ENCODE measurements around the gene DYNC2I2.

DYNC2I2 gene

GRCh38 chr9:128636024-128636390 lies 20.6 kb downstream of the DYNC2I2 start:
- no peak for DNase-seq (ENCODE audit: low read depth, low spot score)

GRCh38 chr9:128635266-128636023 lies 21.2 kb downstream of the DYNC2I2 start:
- no peak for DNase-seq (ENCODE audit: low read depth, low spot score)

GRCh38 chr9:128634651-128635262 lies 21.9 kb downstream of the DYNC2I2 start:
- no peak for DNase-seq (ENCODE audit: low read depth, low spot score)

- no peak for DNase-seq (ENCODE audit: low read depth, low spot score)
Observed at GRCh38 chr9:128634111-128634510, 22.5 kb downstream of the DYNC2I2 start.

- DNase-seq (ENCODE audit: low read depth, low spot score), result no peak
Observed at GRCh38 chr9:128633601-128634000, 23.0 kb downstream of the DYNC2I2 start.

- no peak for DNase-seq (ENCODE audit: low read depth, low spot score)
Observed at GRCh38 chr9:128633057-128633456, 23.6 kb downstream of the DYNC2I2 start.

GRCh38 chr9:128632486-128632885 lies 24.2 kb downstream of the DYNC2I2 start:
- DNase-seq (ENCODE audit: low read depth, low spot score), result no peak

GRCh38 chr9:128632066-128632465 lies 24.6 kb downstream of the DYNC2I2 start:
- DNase-seq (ENCODE audit: low read depth, low spot score), result no peak

GRCh38 chr9:128631636-128632035 lies 25.0 kb downstream of the DYNC2I2 start:
- no peak for DNase-seq (ENCODE audit: low read depth, low spot score)

- no peak for DNase-seq (ENCODE audit: low read depth, low spot score)
Observed at GRCh38 chr9:128629852-128630545, 26.6 kb downstream of the DYNC2I2 start.

- DNase-seq (ENCODE audit: low read depth, low spot score), result no peak
Observed at GRCh38 chr9:128629136-128629535, 27.5 kb downstream of the DYNC2I2 start.

- no peak for DNase-seq (ENCODE audit: low read depth, low spot score)
Observed at GRCh38 chr9:128628471-128629048, 28.1 kb downstream of the DYNC2I2 start.

- no peak for DNase-seq (ENCODE audit: low read depth, low spot score)
Observed at GRCh38 chr9:128627906-128628305, 28.7 kb downstream of the DYNC2I2 start.

- DNase-seq (ENCODE audit: low read depth, low spot score), result no peak
Observed at GRCh38 chr9:128627127-128627715, 29.4 kb downstream of the DYNC2I2 start.

GRCh38 chr9:128626181-128626580 lies 30.5 kb downstream of the DYNC2I2 start:
- no peak for DNase-seq (ENCODE audit: low read depth, low spot score)

GRCh38 chr9:128625391-128626146 lies 31.1 kb downstream of the DYNC2I2 start:
- DNase-seq (ENCODE audit: low read depth, low spot score), result no peak

- no peak for DNase-seq (ENCODE audit: low read depth, low spot score)
Observed at GRCh38 chr9:128624566-128624965, 32.1 kb downstream of the DYNC2I2 start.

- no peak for DNase-seq (ENCODE audit: low read depth, low spot score)
Observed at GRCh38 chr9:128621730-128622455, 34.8 kb downstream of the DYNC2I2 start.

GRCh38 chr9:128619779-128620178 lies 36.9 kb downstream of the DYNC2I2 start:
- DNase-seq (ENCODE audit: low read depth, low spot score), result no peak

- no peak for DNase-seq (ENCODE audit: low read depth, low spot score)
Observed at GRCh38 chr9:128619127-128619526, 37.5 kb downstream of the DYNC2I2 start.

- no peak for DNase-seq (ENCODE audit: low read depth, low spot score)
Observed at GRCh38 chr9:128617943-128618342, 38.7 kb downstream of the DYNC2I2 start.
